Skeletal muscle tissue (tissue), 5 donors: Measurements from ENCODE around the gene PROCA1. TPM values are rescaled to one million over a fixed set of nuclear protein-coding genes. Genes with fewer than 3 reads are reported as not detected.

Experiments used
- H3K27ac ChIP-seq: one replicate; pipeline ENCODE4 v1.7.0; 2013; ENCODE audit warnings: mild to moderate bottlenecking, low read depth, low read length, inconsistent platforms
- H3K27me3 ChIP-seq, 3 donors: one replicate each; pipeline ENCODE4 v1.7.0; 2013; ENCODE audit warnings: low read length in 3 of 3; ENCODE audit not compliant: control insufficient read depth in 3 of 3, insufficient read depth in 3 of 3
- H3K36me3 ChIP-seq, 3 donors: one replicate each; pipeline ENCODE4 v1.7.0; 2013; ENCODE audit warnings: low read length in 3 of 3; ENCODE audit not compliant: control insufficient read depth in 3 of 3, insufficient read depth in 3 of 3
- H3K4me1 ChIP-seq, 3 donors: one replicate each; pipeline ENCODE4 v1.7.0; 2013; ENCODE audit warnings: low read length in 3 of 3, mild to moderate bottlenecking in 3 of 3; ENCODE audit not compliant: control insufficient read depth in 3 of 3, insufficient read depth in 3 of 3
- H3K4me3 ChIP-seq, 3 donors: one replicate each; pipeline ENCODE4 v1.7.0; 2013; ENCODE audit warnings: low read length in 3 of 3
- H3K9ac ChIP-seq, 3 donors: one replicate each; pipeline ENCODE4 v1.7.0; 2013; ENCODE audit warnings: low read length in 3 of 3, mild to moderate bottlenecking in 3 of 3, moderate library complexity in 2 of 3, low read depth in 1 of 3
- H3K9me3 ChIP-seq, 3 donors: one replicate each; pipeline ENCODE4 v1.7.0; 2013; ENCODE audit warnings: low read length in 3 of 3; ENCODE audit not compliant: control insufficient read depth in 3 of 3
- small RNA-seq: library from RNA; depleted of rRNA; stranded (forward); fragments of <200 nt; gene quantifications from one replicate; pipeline ENCODE3, GENCODE V24; 2014
- total RNA-seq: library from RNA; depleted of rRNA; stranded (reverse); fragments of >200 nt; gene quantifications from one replicate; pipeline ENCODE4 v1.2.3, GENCODE V29; 2014
- donor health status: Osteomylitis.

The PROCA1 gene
- total RNA-seq, 1 donor from 2014 or later: 0.52 TPM

DNA sequence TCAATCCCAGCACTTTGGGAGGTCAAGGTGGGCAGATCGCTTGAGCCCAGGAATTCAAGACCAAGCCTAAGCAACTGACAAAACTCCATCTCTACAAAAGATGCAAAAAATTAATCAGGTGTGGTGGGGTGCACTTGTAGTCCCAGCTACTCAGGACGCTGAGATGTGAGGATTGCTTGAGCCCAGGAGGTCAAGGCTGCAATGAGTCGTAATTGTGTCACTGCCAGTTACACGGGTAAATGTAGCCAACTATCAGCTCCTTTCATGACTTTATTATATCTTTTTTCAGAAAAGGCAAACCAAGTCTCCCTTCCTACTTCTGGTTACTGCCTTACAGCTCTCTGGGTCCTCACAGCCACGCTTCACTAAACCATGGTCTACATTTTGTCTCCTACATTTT, 53.9 kb downstream of the PROCA1 start:
- Histone ChIP-seq H3K36me3 (peaks cover 7 to 13% (median 12%) of the 10 kb centered on the region in 3 donors), H3K4me3 (no peak overlapping the region), H3K27me3 (no peaks in the 10 kb centered on the region), H3K27ac (no peak overlapping the region), H3K9ac (no peak overlapping the region), H3K4me1 (peaks cover 8 to 26% (median 10%) of the 10 kb centered on the region in 3 donors), H3K9me3 (no peaks in the 10 kb centered on the region)

DNA sequence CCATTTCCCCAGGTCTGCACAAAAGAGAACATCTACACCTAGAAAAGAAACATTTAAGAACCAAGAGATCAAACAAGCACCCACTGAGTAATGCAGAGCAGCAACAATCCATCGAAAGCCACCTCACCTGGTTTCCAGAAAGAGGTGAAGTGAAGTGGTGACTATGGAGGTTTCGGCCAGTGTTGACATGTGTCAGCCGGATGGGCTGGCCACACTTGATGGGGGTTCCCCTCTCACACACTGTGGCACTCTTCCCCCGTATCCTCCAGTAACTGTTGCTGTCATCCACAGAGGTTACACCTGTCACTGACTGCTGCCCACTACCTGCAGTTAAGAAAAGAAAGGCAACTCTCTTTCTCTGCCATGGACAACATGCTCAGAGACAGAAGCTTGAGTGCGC, 56.5 kb downstream of the PROCA1 start:
- Histone ChIP-seq H3K27me3 (no peaks in the 10 kb centered on the region), H3K4me1 (peaks cover 0 to 3% (median 0%) of the 10 kb centered on the region in 3 donors), H3K27ac (no peak overlapping the region), H3K36me3 (peaks cover 16 to 26% (median 20%) of the 10 kb centered on the region in 3 donors), H3K9me3 (no peaks in the 10 kb centered on the region), H3K9ac (no peak overlapping the region), H3K4me3 (no peak overlapping the region)

Small RNA genes lying within 50 kb of the gene (small RNA-seq; reads per million reads assigned to genes)
- not detected for gene SNORD42A
- not detected for gene SNORD42B
- gene SNORD4A: not detected
- not detected for gene SNORD4B

Other genes with a start within 250 kb of the PROCA1 start
- gene SLC13A2, start 238.2 kb downstream of the PROCA1 start, total RNA-seq: not detected
- not detected for gene FOXN1, start 205.5 kb downstream of the PROCA1 start, total RNA-seq
- 5.7 TPM for gene UNC119, start 159.3 kb downstream of the PROCA1 start, total RNA-seq
- gene PIGS, start 140.4 kb downstream of the PROCA1 start, total RNA-seq: 19.3 TPM
- 4.7 TPM for gene ALDOC, start 135.0 kb downstream of the PROCA1 start, total RNA-seq
- gene SPAG5, start 112.9 kb downstream of the PROCA1 start, total RNA-seq: 5.7 TPM
- gene RSKR, start 97.7 kb downstream of the PROCA1 start, total RNA-seq: 3.7 TPM
- gene BLTP2, start 66.7 kb downstream of the PROCA1 start, total RNA-seq: 80.4 TPM
- gene SDF2, start 50.0 kb downstream of the PROCA1 start, total RNA-seq: 41.2 TPM
- gene SUPT6H, start 49.7 kb downstream of the PROCA1 start, total RNA-seq: 36.5 TPM
- gene RAB34, start 6.0 kb upstream of the PROCA1 start, total RNA-seq: 44.9 TPM
- gene RPL23A, start 8.1 kb upstream of the PROCA1 start, total RNA-seq: 880 TPM
- 1.6 TPM for gene TLCD1, start 14.3 kb upstream of the PROCA1 start, total RNA-seq
- 0.52 TPM for gene NEK8, start 16.9 kb upstream of the PROCA1 start, total RNA-seq
- gene TRAF4, start 32.1 kb upstream of the PROCA1 start, total RNA-seq: 26.1 TPM
- 6.3 TPM for gene FAM222B, start 130.9 kb upstream of the PROCA1 start, total RNA-seq
- gene ERAL1, start 143.1 kb upstream of the PROCA1 start, total RNA-seq: 19.3 TPM
- gene FLOT2, start 185.8 kb upstream of the PROCA1 start, total RNA-seq: 25.6 TPM
- gene DHRS13, start 191.2 kb upstream of the PROCA1 start, total RNA-seq: 5.7 TPM
- 8.9 TPM for gene PHF12, start 239.6 kb upstream of the PROCA1 start, total RNA-seq